ENCODE measurements around the gene SNRPD3. TPM values are rescaled to one million over a fixed set of nuclear protein-coding genes. Genes with fewer than 3 reads are reported as not detected.
"Not testable (repeated sequence)": the region's sequence is repeated elsewhere in the genome, so short reads cannot be mapped to it uniquely, and the experiment has no call there.

SNRPD3 gene
- total RNA-seq, 1 donor = 112 TPM

- no peak for TF ChIP-seq CTCF (IDR thresholded peaks at IDR 0.05; ENCODE audit: insufficient read depth, low read length)
- DNase-seq (ENCODE audit: low read depth) = no peak
- H3K4me3 ChIP-seq (ENCODE audit: low read depth, low read length) = no peak overlapping the region
Measured at GRCh38 chr22:24529898-24530297, 25.9 kb upstream of the SNRPD3 start.

GRCh38 chr22:24530968-24531367, 24.8 kb upstream of the SNRPD3 start:
- H3K4me3 ChIP-seq (ENCODE audit: low read depth, low read length); DNase-seq (ENCODE audit: low read depth): not testable (repeated sequence)

GRCh38 chr22:24532075-24532474, 23.7 kb upstream of the SNRPD3 start:
- no peak for TF ChIP-seq CTCF (IDR thresholded peaks at IDR 0.05; ENCODE audit: insufficient read depth, low read length)

GRCh38 chr22:24535348-24535747, 20.5 kb upstream of the SNRPD3 start:
- no peak overlapping the region for H3K4me3 ChIP-seq (ENCODE audit: low read depth, low read length)
- no peak for DNase-seq (ENCODE audit: low read depth)
- no peak for TF ChIP-seq CTCF (IDR thresholded peaks at IDR 0.05; ENCODE audit: insufficient read depth, low read length)

More at GRCh38 chr22:24532075-24532474, 23.7 kb upstream of the SNRPD3 start:
- no peak overlapping the region for H3K4me3 ChIP-seq (ENCODE audit: low read depth, low read length)
- no peak for DNase-seq (ENCODE audit: low read depth)

- no peak for DNase-seq (ENCODE audit: low read depth)
- H3K4me3 ChIP-seq (ENCODE audit: low read depth, low read length) = no peak overlapping the region
- TF ChIP-seq CTCF (IDR thresholded peaks at IDR 0.05; ENCODE audit: insufficient read depth, low read length) = no peak
Measured at GRCh38 chr22:24536089-24536488, 19.7 kb upstream of the SNRPD3 start.

GRCh38 chr22:24540470-24540869, 15.3 kb upstream of the SNRPD3 start:
- TF ChIP-seq CTCF (IDR thresholded peaks at IDR 0.05; ENCODE audit: insufficient read depth, low read length) = no peak
- H3K4me3 ChIP-seq (ENCODE audit: low read depth, low read length) = no peak overlapping the region
- no peak for DNase-seq (ENCODE audit: low read depth)

GRCh38 chr22:24541681-24542515, 13.9 kb upstream of the SNRPD3 start:
- no peak for TF ChIP-seq CTCF (IDR thresholded peaks at IDR 0.05; ENCODE audit: insufficient read depth, low read length)
- no peak for DNase-seq (ENCODE audit: low read depth)
- H3K4me3 ChIP-seq (ENCODE audit: low read depth, low read length) = no peak overlapping the region

Measured in fibroblast of the aortic adventitia (primary cell).